B cell (primary cell): Measurements from ENCODE around the gene ARSI. TPM values are rescaled to one million over a fixed set of nuclear protein-coding genes. Genes with fewer than 3 reads are reported as not detected.

ENCODE experiments used
- ATAC-seq: fragments of 200-7000 bp; cut with Tn5 transposase; one replicate; pipeline ENCODE4 v1.10.0; 2021; ENCODE audit warnings: low read depth, mild to moderate bottlenecking, moderate number of reproducible peaks, moderate library complexity
- CTCF ChIA-PET: fragments of 350-600 bp; sonication (Branson Sonifier 250); formaldehyde crosslinking; loops from one replicate; lab custom pipeline; 2021; ENCODE audit warnings: antibody characterized with exemption, inconsistent platforms; lab: Charles Lee
- POLR2A ChIA-PET: fragments of 350-600 bp; sonication (Branson Sonifier 250); formaldehyde crosslinking; loops from one replicate; lab custom pipeline; 2021; ENCODE audit warnings: antibody characterized with exemption; lab: Charles Lee
- DNase-seq: peaks from one replicate; pipeline ENCODE4 v3.0.0; 2013
- H2AFZ ChIP-seq: 2 replicates; pipeline ENCODE4 v1.6.1; 2012; ENCODE audit warnings: mild to moderate bottlenecking, low read depth, low read length; ENCODE audit not compliant: insufficient read depth, poor library complexity, severe bottlenecking
- H3K27ac ChIP-seq, 2 donors: 1 replicate in 1 of 2; 2 replicates in 1 of 2; pipeline ENCODE4 v1.5.1; 2012 to 2013; ENCODE audit warnings: low read length in 2 of 2, mild to moderate bottlenecking in 2 of 2, moderate library complexity in 1 of 2
- H3K27me3 ChIP-seq, 4 experiments: fragments of 200-600 bp in 1 of 4; sonication (generic) in 1 of 4; replicated peaks in 1 of 4; 1 replicate in 2 of 4; 2 replicates in 2 of 4; pipeline versions ENCODE4 v1.6.1 to v1.7.0; 2013 to 2016; ENCODE audit warnings: low read length in 3 of 4, mild to moderate bottlenecking in 2 of 4, mixed read lengths in 1 of 4, moderate library complexity in 1 of 4; ENCODE audit not compliant: insufficient read depth in 4 of 4, control insufficient read depth in 3 of 4; ENCODE audit errors: control extremely low read depth in 1 of 4
- H3K36me3 ChIP-seq, 2 experiments: replicated peaks in 1 of 2; 1 replicate in 1 of 2; 2 replicates in 1 of 2; pipeline versions ENCODE4 v1.6.1 to v1.7.1; 2013; ENCODE audit warnings: low read length in 1 of 2; ENCODE audit not compliant: insufficient read depth in 2 of 2, control insufficient read depth in 1 of 2; ENCODE audit errors: control extremely low read depth in 1 of 2, extremely low read depth in 1 of 2
- H3K4me1 ChIP-seq, 2 donors: fragments of 200-600 bp in 1 of 2; sonication (generic) in 1 of 2; 1 replicate in 1 of 2; 2 replicates in 1 of 2; pipeline versions ENCODE4 v1.5.1 to v1.6.1; 2013 to 2017; ENCODE audit warnings: low read length in 2 of 2; ENCODE audit not compliant: control insufficient read depth in 2 of 2, insufficient read depth in 2 of 2
- H3K4me2 ChIP-seq: replicated peaks from 2 replicates; pipeline ENCODE3; 2012; ENCODE audit warnings: mild to moderate bottlenecking, low read depth, low read length; ENCODE audit not compliant: poor library complexity, severe bottlenecking
- H3K4me3 ChIP-seq, 5 experiments: fragments of 200-600 bp in 1 of 5; sonication (generic) in 1 of 5; 1 replicate in 3 of 5; 2 replicates in 2 of 5; pipeline versions ENCODE4 v1.5.1 to v1.7.0; 2011 to 2016; ENCODE audit warnings: low read length in 4 of 5, mild to moderate bottlenecking in 4 of 5, low read depth in 2 of 5, control low read depth in 1 of 5, moderate library complexity in 1 of 5; ENCODE audit not compliant: insufficient read depth in 1 of 5; ENCODE audit errors: control extremely low read depth in 1 of 5, extremely low read depth in 1 of 5
- H3K79me2 ChIP-seq: fragments of 200-600 bp; sonication (generic); one replicate; pipeline ENCODE4 v1.6.0; 2016; ENCODE audit warnings: low read length; ENCODE audit not compliant: control insufficient read depth, insufficient read depth
- H3K9ac ChIP-seq: fragments of 200-600 bp; sonication (generic); 2 replicates; pipeline ENCODE4 v1.6.1; 2017; ENCODE audit warnings: mild to moderate bottlenecking, low read length, moderate library complexity
- H3K9me3 ChIP-seq, 3 donors: one replicate each; pipeline versions ENCODE4 v1.6.1 to v1.7.1; 2013; ENCODE audit warnings: low read length in 2 of 3; ENCODE audit not compliant: control insufficient read depth in 2 of 3, insufficient read depth in 1 of 3; ENCODE audit errors: control extremely low read depth in 1 of 3
- H4K20me1 ChIP-seq: 2 replicates; pipeline ENCODE4 v1.6.0; 2012; ENCODE audit warnings: mild to moderate bottlenecking, low read length; ENCODE audit not compliant: insufficient read depth, control insufficient read depth, poor library complexity, severe bottlenecking
- H3K27ac Mint-ChIP-seq: one replicate; pipeline ENCODE4 v1.8.0; 2021; ENCODE audit warnings: mixed read lengths
- H3K27me3 Mint-ChIP-seq: one replicate; pipeline ENCODE4 v1.8.0; 2021; ENCODE audit warnings: mixed read lengths
- H3K4me1 Mint-ChIP-seq: one replicate; pipeline ENCODE4 v1.8.0; 2021; ENCODE audit warnings: mixed read lengths
- H3K4me3 Mint-ChIP-seq: one replicate; pipeline ENCODE4 v1.8.0; 2021; ENCODE audit warnings: mixed read lengths
- H3K9me3 Mint-ChIP-seq: one replicate; pipeline ENCODE4 v1.8.0; 2022; ENCODE audit warnings: mixed read lengths; ENCODE audit not compliant: insufficient read depth
- EZH2 ChIP-seq: IDR thresholded peaks from 2 replicates; pipeline ENCODE4 v1.6.1; 2012; ENCODE audit warnings: borderline replicate concordance, low read depth, mild to moderate bottlenecking, moderate library complexity, low read length; ENCODE audit not compliant: insufficient read depth, poor library complexity, severe bottlenecking
- WGBS: methylation state at CpG from one replicate; pipeline ENCODE4 v1.1.5; 2013; ENCODE audit warnings: missing lambda C conversion rate; ENCODE audit not compliant: insufficient coverage; 5-methylcytosine and 5-hydroxymethylcytosine counted together
- intact Hi-C: fragments of 100-400 bp; cut with micrococcal nuclease; formaldehyde crosslinking; loops from one replicate; pipeline ENCODE4 v1.10.0; 2022
- polyA plus RNA-seq: library from polyadenylated mRNA; depleted of rRNA; stranded (reverse); fragments of >200 nt; gene quantifications from 2 replicates; pipeline ENCODE4 v1.2.3, GENCODE V29; 2012
- total RNA-seq, 2 donors: library from RNA; stranded (reverse); fragments of 120-200 nt in 1 of 2; gene quantifications; 1 replicate in 1 of 2; 2 replicates in 1 of 2; pipeline versions ENCODE4 v1.2.3 to v1.2.4, GENCODE V29; 2013 to 2022
- TF ChIP-seq, protein P1 (sequence below): fragments of 200-600 bp; IDR thresholded peaks from one replicate; pipeline ENCODE4 v1.8.0; 2022; ENCODE audit warnings: antibody characterized with exemption, mild to moderate bottlenecking

ARSI gene
- total and polyA plus RNA-seq, 2 donors (not counting 1 experiment from before 2014, with no cell fraction given): not detected

DNA sequence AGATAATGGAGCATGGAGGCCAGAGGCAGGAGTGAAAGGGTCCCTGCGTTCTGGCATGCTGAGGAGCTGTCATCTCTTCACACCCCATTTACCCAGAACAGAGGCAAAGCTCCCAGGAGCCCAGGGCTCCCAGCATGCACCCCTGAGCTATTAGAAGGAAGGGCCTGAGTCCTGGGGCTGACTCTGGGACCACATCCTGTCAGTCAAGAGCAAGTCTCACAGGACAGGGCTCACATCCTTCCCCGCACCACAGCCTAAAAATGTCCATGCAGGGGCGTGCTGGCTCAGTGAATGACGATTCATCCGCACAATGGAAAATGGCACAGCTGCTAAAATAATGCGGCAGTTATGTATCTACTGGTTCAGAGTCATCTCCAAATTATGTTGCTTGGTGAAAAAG lies 44.6 kb downstream of the ARSI start:
- H3K9me3 Mint-ChIP-seq: no peaks in the 10 kb centered on the region
- Histone ChIP-seq H3K27me3 (peaks cover 0 to 4% (median 0%) of the 10 kb centered on the region in 4 experiments), H3K9ac (no peak overlapping the region), H3K27ac (no peak overlapping the region), H2AFZ (no peak overlapping the region), H3K4me1 (no peaks in the 10 kb centered on the region), H3K79me2 (no peaks in the 10 kb centered on the region), H3K36me3 (no peaks in the 10 kb centered on the region), H3K9me3 (no peaks in the 10 kb centered on the region), H3K4me2 (no peak overlapping the region), H3K4me3 (no peak overlapping the region), H4K20me1 (no peaks in the 10 kb centered on the region)
- TF ChIP-seq, protein P1, sequence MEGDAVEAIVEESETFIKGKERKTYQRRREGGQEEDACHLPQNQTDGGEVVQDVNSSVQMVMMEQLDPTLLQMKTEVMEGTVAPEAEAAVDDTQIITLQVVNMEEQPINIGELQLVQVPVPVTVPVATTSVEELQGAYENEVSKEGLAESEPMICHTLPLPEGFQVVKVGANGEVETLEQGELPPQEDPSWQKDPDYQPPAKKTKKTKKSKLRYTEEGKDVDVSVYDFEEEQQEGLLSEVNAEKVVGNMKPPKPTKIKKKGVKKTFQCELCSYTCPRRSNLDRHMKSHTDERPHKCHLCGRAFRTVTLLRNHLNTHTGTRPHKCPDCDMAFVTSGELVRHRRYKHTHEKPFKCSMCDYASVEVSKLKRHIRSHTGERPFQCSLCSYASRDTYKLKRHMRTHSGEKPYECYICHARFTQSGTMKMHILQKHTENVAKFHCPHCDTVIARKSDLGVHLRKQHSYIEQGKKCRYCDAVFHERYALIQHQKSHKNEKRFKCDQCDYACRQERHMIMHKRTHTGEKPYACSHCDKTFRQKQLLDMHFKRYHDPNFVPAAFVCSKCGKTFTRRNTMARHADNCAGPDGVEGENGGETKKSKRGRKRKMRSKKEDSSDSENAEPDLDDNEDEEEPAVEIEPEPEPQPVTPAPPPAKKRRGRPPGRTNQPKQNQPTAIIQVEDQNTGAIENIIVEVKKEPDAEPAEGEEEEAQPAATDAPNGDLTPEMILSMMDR: no peak
- TF ChIP-seq EZH2: no peak
- WGBS: 26% methylated on average over 5 of the region's 6 CpGs
- no peak for DNase-seq
- no peak overlapping the region for H3K4me3 Mint-ChIP-seq
- H3K27me3 Mint-ChIP-seq: peaks cover 6% of the 10 kb centered on the region
- H3K27ac Mint-ChIP-seq: no peak overlapping the region
- intact Hi-C loops: no loop called here
- ATAC-seq: no peak
- CTCF ChIA-PET: no interaction called here
- no peaks in the 10 kb centered on the region for H3K4me1 Mint-ChIP-seq
- POLR2A ChIA-PET: no interaction called here

DNA sequence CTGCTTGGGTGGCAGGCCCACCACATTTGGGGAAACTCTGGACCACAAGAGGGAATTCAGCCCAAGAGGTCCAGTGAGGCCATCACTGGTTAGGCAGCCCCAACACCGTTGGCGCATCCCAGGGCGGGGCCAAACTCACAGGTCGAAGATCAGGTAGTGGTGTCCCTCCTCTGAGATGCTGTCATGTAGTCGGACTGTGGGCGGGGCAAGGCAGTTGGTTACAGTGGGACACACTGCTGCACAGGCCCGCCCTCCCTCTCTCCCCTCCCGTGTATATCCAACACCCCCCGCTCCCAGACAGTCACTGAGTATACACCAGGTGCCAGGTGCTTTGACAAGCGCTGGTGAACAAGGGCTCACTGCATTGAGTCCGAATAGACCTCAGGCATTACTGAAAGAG lies 45.3 kb downstream of the ARSI start:
- Histone ChIP-seq H3K79me2 (no peaks in the 10 kb centered on the region), H2AFZ (no peak overlapping the region), H3K36me3 (no peaks in the 10 kb centered on the region), H3K4me2 (no peak overlapping the region), H4K20me1 (no peaks in the 10 kb centered on the region), H3K4me1 (no peaks in the 10 kb centered on the region), H3K4me3 (no peak overlapping the region), H3K27me3 (peaks cover 0 to 4% (median 0%) of the 10 kb centered on the region in 4 experiments), H3K27ac (no peak overlapping the region), H3K9ac (no peak overlapping the region), H3K9me3 (no peaks in the 10 kb centered on the region)
- DNase-seq (no peak), ATAC-seq (no peak)
- TF ChIP-seq EZH2: no peak
- TF ChIP-seq, protein P1: no peak
- no peak overlapping the region for H3K4me3 Mint-ChIP-seq
- ChIA-PET CTCF (no interaction called here), POLR2A (no interaction called here)
- WGBS: 96% methylated on average over 9 of the region's 11 CpGs
- H3K9me3 Mint-ChIP-seq: no peaks in the 10 kb centered on the region
- intact Hi-C loops: no loop called here
- peaks cover 6% of the 10 kb centered on the region for H3K27me3 Mint-ChIP-seq
- H3K4me1 Mint-ChIP-seq: no peaks in the 10 kb centered on the region
- no peak overlapping the region for H3K27ac Mint-ChIP-seq
